ENCODE measurements around the gene CCNY. TPM values are rescaled to one million over a fixed set of nuclear protein-coding genes. Genes with fewer than 3 reads are reported as not detected.

CCNY gene
- total RNA-seq, 1 donor from 2014 or later = 59.4 TPM

- no peak overlapping the region for H3K4me3 Mint-ChIP-seq (ENCODE audit: low read depth)
- peaks cover 7% of the 10 kb centered on the region for H3K9me3 Mint-ChIP-seq (ENCODE audit: low read depth)
- no peak for TF ChIP-seq CTCF (IDR thresholded peaks at IDR 0.05; ENCODE audit: unreplicated experiment)
- no peaks in the 10 kb centered on the region for H3K27me3 Mint-ChIP-seq
- H3K27ac Mint-ChIP-seq = no peak overlapping the region
- no peaks in the 10 kb centered on the region for H3K4me1 Mint-ChIP-seq (ENCODE audit: low read depth)
- peaks cover 28% of the 10 kb centered on the region for H3K36me3 Mint-ChIP-seq (ENCODE audit: insufficient read depth)
- DNase-seq (ENCODE audit: low spot score, unreplicated experiment) = no peak
Observed at GRCh38 chr10:35316218-35316967, 19.9 kb upstream of the CCNY start.

- no peaks in the 10 kb centered on the region for H3K4me1 Mint-ChIP-seq (ENCODE audit: low read depth)
- no peak overlapping the region for H3K4me3 Mint-ChIP-seq (ENCODE audit: low read depth)
- TF ChIP-seq CTCF (IDR thresholded peaks at IDR 0.05; ENCODE audit: unreplicated experiment) = no peak
- H3K27me3 Mint-ChIP-seq = no peaks in the 10 kb centered on the region
- H3K27ac Mint-ChIP-seq = no peak overlapping the region
- peaks cover 11% of the 10 kb centered on the region for H3K9me3 Mint-ChIP-seq (ENCODE audit: low read depth)
- peaks cover 36% of the 10 kb centered on the region for H3K36me3 Mint-ChIP-seq (ENCODE audit: insufficient read depth)
- DNase-seq (ENCODE audit: low spot score, unreplicated experiment) = no peak
Observed at GRCh38 chr10:35318551-35318950, 17.8 kb upstream of the CCNY start.

- Mint-ChIP-seq H3K27ac (no peak overlapping the region), H3K4me3 (ENCODE audit: low read depth) (no peak overlapping the region), H3K4me1 (ENCODE audit: low read depth) (no peaks in the 10 kb centered on the region), H3K27me3 (no peaks in the 10 kb centered on the region), H3K36me3 (ENCODE audit: insufficient read depth) (peaks cover 28% of the 10 kb centered on the region), H3K9me3 (ENCODE audit: low read depth) (peaks cover 8% of the 10 kb centered on the region)
- no peak for TF ChIP-seq CTCF (IDR thresholded peaks at IDR 0.05; ENCODE audit: unreplicated experiment)
- no peak for DNase-seq (ENCODE audit: low spot score, unreplicated experiment)
Observed at GRCh38 chr10:35320341-35320740, 16.0 kb upstream of the CCNY start.

- H3K4me3 Mint-ChIP-seq (ENCODE audit: low read depth) = no peak overlapping the region
- H3K27ac Mint-ChIP-seq = no peak overlapping the region
- H3K9me3 Mint-ChIP-seq (ENCODE audit: low read depth) = peaks cover 3% of the 10 kb centered on the region
- no peaks in the 10 kb centered on the region for H3K4me1 Mint-ChIP-seq (ENCODE audit: low read depth)
- TF ChIP-seq CTCF (IDR thresholded peaks at IDR 0.05; ENCODE audit: unreplicated experiment) = no peak
- H3K27me3 Mint-ChIP-seq = no peaks in the 10 kb centered on the region
- peaks cover 17% of the 10 kb centered on the region for H3K36me3 Mint-ChIP-seq (ENCODE audit: insufficient read depth)
- DNase-seq (ENCODE audit: low spot score, unreplicated experiment) = no peak
Observed at GRCh38 chr10:35322636-35323035, 13.7 kb upstream of the CCNY start.

- no peak for TF ChIP-seq CTCF (IDR thresholded peaks at IDR 0.05; ENCODE audit: unreplicated experiment)
- H3K9me3 Mint-ChIP-seq (ENCODE audit: low read depth) = peaks cover 3% of the 10 kb centered on the region
- peaks cover 11% of the 10 kb centered on the region for H3K36me3 Mint-ChIP-seq (ENCODE audit: insufficient read depth)
- H3K4me3 Mint-ChIP-seq (ENCODE audit: low read depth) = no peak overlapping the region
- no peak overlapping the region for H3K27ac Mint-ChIP-seq
- DNase-seq (ENCODE audit: low spot score, unreplicated experiment) = no peak
- H3K27me3 Mint-ChIP-seq = no peaks in the 10 kb centered on the region
- H3K4me1 Mint-ChIP-seq (ENCODE audit: low read depth) = no peaks in the 10 kb centered on the region
Observed at GRCh38 chr10:35324196-35324595, 12.1 kb upstream of the CCNY start.
